NOMO-1 treated with dmso at 0.1 percent for 144 hours (cell line): Measurements from ENCODE around the gene C16orf95.
A peak's percentile ranks its signal among the peaks of the same experiment; 100 is the strongest.

Experiments used
- DNase-seq: peaks from one replicate; lab custom pipeline; 2025; ENCODE audit not compliant: unreplicated experiment; lab: John Stamatoyannopoulos, UW

Gene C16orf95

DNA sequence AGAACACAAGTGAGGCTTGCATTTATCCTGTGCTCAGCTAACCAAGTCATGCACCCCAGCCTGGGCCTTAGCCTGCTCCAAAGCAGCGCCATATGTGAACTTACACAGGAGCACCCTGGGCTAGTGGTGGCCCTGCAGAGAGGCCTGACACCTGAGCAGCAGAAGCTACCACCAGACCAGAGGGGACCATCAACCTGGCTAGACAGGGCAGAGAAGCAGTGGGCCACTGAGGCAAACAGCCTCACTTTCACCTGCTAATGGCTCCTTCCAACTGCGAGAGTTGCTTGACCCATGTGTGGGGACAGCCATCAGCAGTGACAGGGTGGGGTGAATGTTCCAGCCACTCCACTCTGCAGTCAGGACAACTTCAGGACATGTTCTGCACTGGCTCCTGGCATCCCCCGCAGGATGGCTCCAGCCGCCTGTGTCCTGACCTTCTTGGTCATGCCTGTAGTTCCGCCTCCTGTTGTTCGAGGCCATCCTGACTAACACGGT is 2.9 kb upstream of the C16orf95 start:
- DNase-seq = no peak

DNA sequence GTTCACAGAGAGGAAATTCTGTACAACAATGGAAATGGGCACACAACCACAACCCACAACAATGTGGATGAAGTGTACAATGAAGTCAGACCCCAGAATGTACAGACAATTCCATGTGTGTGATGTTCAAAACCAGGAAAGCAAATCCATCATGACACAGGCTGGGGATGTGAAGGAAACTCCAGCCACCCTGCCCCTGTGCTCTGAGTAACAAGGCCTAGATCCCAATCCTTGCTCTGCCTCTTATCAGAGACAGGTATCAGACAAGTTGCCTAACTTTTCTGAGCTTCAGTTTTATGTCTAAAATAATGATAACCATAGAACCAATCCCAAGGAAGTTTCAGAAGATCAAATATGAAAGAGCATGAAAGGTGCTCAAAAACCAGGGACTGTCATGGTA is 1.8 kb upstream of the C16orf95 start:
- no peak for DNase-seq

DNA sequence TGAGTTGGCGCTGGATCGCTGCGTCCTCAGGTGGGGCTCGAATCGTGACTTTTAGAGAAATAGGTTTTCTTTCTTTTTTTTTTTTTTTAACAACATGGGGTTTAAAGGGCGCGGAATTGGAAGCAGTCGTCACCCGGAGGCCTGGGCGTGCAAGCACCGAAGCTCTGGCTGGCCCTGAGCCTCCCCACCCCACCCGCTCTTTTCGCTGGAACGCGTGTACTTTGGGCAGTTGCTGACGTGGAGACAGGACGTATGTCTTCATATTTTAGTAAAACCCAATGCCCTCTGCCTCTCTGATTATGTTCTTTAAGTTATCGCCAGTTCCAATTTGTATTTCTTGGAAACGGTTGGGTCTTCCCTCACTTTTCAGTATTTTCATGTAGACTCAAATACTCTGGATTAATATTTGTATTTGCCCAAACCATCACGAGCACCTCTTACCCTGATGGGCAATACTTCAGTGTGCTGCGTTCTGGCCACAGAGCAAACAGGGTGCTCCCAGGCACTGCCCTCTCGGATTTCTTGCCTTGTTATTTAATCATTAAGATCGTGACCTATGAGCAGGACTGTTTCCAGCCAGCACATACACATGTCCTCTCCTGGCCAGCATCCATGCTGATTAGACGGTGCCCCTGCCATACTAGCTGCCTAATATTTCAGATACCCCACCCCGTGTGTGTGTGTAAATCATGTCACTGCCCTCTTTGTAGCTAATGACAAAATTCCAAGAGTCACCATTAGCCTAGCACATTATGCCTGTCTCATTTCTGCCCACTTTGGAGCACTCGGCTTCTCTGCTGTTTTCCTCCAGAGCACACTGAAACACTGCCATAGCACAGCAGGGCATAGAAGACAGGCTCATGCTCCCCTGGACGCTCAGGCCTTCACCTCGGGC is 805 bp upstream of the C16orf95 start:
- peak; percentile 23 for DNase-seq

DNA sequence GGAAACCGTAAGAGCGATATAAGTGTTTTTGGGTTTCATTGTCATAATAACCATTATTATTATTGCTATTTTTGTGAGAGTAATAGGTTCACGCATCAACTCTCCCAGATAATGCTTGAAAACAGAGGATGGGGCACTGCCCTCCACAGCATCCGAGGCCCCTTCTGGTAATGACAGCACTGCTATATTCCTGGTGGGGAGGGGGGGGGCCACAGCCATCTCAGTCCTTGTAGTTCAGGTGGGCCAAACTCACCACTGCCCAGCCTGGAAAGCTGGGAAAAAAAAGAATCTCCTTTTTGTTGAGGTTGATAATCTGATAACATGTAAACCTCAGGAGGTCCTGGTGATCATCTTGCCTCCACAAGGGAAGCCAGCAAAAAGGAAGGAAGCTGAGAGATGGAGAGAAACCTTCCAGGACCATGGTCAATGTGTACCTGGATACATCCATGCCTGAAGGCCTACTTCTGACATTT is 706 bp downstream of the C16orf95 start:
- no peak for DNase-seq

DNA sequence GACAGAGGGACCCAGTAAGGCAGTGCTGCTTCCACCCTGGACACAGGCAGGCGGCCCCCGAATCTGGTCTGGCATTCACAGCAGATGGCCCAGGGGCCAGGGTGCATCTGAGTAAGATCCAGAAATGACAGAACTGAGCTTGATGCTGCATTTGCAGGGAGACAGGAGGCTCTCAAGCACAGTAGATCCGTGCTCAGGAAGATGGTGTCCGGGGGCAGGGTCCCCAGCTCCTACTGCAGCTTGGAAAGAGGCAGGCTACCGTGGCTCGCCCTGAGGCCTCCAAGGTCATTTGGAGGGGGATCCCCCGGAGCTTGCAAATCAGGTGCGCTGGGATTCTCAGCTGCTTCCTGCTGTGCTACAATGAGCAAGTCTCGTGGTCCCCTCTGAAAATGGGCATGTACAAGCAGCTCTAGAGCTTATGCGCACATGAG is 2.2 kb downstream of the C16orf95 start:
- DNase-seq = no peak

DNA sequence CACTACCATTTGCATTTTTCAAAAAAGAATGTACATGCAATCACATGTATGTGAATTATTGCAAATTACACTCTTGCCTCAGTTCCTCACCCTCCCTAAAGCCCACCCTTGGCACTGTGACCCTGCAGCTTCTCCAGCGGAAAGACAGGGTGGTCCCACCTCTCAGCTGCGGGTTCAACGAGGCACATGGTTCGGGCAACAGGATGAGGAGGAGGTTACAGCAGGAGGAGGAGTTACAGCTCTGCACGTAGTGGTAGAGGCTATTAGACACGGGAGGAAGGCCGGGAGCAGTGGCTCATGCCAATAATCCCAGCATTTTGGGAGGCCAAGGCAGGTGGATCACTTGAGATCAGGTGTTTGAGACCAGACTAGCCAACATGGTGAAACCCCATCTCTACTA is 5.2 kb downstream of the C16orf95 start:
- DNase-seq = no peak

DNA sequence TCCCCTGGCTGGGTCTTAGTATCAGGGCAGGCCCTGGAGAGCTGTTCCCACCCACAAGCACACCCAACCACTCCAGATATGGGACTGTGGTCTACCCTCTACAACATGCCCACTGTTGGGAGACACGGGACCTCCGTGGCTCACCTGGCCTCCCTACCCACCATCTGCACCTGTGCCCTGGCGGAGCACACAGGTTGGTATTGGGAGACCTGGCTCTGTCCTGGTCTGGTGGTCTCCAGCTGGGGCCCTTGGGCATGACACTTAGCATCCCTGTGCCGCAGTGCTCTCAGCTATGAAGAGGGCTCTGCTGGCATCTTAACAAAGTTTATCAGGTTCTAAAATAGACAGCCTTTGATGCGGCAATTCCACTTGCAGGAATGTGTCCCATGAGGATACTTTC is 5.8 kb downstream of the C16orf95 start:
- DNase-seq = no peak

DNA sequence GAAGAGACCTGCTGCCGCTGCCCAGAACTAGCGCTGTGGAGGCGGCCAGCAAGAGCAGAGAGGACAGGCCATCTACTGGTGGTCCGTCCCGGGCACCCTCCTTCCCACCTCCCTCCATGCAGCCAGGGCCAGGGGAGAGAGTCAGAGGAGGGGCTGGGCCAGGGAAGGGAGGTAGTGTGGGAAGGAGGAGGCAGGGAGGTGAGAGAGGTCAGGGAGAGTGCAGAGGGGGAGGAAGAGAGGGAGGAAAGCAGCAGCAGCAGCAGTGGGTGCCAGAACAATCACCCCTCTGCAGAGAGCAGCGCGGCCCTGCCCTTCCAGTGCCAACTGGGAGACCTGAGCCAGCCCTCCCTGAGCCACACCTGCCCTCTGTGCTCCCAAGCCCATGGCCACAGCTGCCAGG is 6.6 kb downstream of the C16orf95 start:
- no peak for DNase-seq

DNA sequence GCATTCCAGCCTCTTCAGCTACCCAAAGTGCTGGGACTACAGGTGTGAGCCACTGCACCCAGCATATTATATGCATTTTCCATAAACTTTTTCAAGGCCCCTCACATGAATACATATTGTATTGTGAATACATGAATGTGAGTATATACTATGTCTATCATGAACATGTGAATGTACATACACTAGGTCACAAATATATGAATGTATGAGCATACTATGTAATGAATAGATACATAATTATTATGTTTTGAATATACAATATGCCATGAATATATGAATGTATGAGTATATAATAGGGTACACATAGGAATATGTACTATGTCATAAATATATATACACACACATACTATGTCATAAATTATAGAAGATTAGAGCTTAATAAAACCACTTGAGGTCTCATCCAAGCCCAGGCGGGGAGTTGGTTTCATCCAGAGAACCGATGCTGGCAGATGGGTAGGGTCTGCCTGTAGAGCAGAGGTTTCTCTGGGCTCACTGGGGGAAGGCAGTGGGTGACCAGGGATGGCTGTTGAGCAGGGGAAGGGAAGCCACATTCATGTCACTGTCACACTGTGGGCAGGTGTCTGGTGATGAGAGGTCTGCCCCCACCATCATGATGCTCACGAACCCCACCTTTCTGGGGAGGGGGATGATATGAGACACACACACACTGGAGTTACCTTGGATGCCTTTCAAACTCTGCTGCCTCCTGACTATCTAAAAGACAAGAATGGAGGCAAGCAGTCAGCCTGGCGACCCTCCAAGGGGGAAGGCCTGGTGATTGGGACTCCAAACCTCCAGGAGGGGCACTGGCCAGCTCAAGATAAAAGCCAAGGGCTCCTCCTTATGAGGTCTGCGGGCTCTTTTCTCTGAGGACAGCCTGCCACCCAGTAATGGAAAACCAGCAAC is 7.3 kb downstream of the C16orf95 start:
- no peak for DNase-seq

DNA sequence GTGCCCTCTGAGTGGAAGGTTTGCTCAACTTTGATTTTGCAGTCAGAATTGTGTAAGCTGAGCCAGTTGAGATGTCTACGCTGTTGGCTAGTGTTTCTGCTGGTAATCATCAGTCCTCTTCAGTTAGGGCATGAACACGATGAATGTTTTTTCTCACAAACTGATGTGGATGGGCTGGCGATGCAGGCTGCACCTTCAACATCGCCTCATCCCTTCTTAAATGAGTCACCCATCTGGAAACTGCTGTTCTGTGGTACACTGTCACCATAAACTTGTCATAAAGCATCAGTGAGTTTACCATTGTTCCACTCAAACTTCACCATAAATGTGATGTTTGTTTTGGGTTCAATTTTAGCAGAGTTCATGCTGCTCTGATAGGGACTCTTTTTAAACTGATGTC is 8.4 kb downstream of the C16orf95 start:
- DNase-seq = no peak

DNA sequence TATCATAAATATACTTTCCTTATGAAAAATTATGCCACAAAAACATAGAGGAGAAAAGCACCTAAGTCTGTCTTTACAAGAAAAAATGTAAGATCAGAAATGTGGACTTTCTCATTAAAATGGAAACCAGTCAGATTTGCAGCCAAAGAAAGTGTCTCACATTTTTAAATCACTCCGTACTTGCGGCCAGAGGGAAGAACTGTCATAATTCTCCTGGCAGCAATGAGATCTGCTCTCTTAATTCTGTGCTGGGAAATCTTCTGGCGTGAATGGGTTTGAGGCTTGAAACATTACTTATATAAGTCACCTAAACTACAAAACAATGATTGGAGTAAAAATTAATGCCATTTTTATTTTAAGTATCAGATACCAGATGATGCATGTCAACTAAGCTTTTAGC is 10.7 kb downstream of the C16orf95 start:
- DNase-seq = no peak

DNA sequence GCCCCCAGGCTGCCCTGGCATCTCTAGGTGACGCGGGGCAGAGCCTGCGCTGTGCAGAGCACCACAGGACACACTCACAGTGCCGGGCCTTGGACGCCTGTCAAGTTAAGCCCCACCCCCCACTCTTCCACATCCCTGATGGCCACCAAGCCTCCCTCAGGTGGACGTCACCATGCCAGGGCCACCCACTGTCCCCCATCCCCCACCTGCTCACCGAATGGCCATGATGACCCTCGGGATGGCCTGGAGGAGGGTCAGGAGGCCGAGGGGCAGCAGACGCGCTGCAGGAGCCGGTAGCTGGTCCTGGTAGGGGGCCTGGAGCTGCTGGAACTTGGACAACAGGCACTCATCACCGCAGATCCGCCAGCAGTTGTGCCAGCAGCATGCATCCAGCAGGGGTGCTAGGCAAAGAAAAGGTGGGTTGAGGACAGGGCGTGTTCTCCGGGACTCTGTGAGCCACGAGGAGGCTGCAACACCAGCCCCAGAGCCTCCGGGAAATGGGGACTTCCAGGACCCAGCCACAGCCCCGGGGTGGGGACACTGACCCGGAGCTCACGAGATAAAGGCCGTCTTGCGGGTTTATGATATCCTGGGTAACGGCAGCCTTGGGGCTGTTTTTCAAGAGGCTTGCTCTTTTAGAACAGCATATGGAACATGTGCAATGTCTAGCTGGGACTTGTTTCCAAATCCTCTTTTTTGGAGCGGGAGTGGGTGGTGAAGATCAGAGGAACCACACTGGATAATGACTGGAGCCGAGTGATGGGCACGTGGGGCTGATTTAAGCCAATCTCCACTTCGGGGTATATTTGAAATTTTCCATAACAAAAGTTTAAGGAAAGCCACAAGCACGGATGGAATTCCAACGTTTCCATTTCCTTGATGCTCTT is 11.4 kb downstream of the C16orf95 start:
- no peak for DNase-seq

DNA sequence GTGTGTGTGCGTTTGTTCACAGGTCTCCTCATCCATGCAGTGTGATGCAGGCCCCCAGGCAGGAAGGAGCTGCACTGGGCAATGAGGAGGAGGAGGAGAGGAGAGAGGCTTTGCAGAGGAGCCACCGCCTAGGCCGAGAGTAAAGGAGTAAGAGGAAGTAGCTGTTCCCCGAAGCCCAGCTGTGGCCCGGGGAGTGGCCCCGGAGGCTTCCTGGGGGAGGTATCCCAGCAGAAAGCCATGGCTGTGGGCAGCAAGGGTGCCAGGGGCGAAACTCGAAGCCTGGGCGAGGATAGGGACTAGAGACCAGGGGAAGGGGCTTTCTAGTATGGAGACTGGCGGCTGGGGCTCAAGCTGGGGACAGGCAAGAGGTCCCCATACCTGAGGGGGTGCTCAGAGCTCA is 12.2 kb downstream of the C16orf95 start:
- no peak for DNase-seq

DNA sequence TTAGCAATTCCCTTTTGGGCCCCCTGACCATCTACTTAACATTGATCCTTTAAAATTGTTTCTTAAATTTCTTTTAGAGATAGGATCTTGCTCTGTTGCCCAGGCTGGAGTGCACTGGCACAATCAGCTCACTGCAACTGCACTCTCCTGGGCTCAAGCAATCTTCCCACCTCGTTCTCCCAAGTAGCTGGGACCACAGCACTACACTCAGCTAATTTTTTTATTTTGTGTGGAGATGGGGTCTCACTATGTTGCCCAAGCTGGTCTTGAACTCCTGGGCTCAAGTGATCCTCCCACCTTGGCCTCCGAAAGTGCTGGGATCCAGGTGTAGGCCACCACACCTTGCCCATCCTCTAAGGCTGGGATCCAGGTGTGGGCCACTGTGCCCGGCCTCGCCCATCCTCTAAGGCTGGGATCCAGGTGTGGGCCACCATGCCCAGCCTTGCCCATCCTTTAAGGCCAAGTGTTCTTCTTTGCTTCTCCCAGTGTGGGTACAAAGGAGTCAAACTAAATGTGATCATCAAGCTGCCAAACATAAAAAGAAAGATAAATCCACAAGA is 13.2 kb downstream of the C16orf95 start:
- no peak for DNase-seq

DNA sequence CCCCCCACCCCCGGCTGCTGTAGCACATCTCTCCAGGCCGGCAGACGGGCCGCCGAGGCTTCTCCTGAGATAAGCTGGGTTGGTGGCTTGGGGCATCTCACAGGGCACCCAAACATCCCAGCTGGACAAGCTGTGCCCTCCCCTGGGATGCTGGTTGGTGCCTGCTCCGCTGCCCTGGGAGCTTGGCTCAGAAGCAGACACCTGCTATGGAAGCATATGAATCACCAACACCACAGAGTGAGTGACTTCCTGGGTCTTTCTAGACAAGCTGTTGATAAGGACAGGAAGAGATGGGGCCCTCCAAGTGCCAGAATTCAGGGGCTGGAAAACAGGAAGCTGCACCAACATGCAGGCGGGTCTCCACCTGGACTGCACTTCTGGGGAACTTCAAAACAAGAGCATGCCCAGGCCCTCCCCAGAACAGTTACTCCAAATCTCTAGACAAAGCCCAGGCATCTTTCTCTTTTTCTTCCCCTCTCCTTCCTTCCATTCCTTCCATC is 13.7 kb downstream of the C16orf95 start:
- DNase-seq = no peak

DNA sequence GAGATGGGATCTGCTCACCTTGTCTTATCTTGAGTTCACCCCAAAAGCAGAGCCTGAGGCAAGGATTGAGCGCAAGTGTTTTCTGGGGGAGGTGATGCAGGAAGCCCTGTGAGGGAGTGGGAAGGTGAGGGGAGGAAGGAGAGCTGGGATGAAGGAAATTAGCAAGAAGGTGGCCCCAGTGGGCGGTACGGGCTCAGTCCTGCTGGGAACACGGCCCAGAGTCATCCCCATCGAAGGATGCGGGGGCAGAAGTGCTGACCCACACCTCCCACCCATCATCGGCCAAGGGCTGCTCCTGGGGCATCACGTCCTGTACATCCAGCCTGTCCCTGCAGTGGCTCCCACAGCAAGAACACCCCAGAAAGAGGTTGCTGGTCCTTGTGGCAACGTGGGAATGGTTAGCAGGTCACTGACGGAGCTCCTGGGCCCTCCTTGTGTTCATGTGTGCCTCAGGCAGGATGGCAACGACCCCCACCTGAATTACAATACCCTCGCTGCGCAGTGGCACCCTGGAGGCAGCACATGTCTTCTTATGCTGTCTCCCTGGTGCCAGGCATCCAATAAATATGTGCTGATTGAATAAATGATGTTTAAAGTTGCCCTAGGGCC is 18.2 kb downstream of the C16orf95 start:
- DNase-seq = no peak

DNA sequence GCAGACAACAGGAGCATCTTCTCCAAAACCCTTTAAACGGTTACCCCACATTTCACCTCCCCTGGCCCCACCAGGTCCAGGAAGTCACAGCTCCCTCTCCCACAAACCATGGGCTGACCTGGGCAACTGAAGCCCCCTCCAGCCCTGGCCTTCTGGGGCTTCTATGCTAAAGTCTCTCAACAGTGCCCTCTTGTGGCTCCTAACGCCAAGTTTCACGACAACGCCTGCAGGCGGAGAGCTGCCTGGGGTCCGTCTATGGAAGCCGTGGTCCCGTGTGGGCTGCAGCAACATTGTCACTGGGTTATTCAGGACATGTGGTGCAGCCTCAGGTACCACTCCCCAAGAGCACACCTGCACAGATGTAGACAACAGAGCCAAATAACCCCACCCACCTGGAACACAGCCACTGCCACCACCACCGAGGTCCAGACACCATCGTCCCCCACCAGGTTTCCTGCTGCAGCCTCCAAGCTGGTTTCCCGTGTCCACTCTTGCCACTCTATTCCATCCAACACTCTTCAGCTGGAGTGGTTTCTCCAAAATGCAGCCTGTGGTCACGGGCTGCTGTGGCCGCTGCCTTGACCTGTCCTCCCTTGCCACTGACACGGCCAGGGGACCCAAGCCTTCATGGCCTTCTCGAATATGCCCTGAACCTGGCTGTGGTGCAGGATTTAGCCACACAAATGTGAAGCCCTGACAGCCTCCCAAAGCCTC is 19.1 kb downstream of the C16orf95 start:
- DNase-seq = no peak

DNA sequence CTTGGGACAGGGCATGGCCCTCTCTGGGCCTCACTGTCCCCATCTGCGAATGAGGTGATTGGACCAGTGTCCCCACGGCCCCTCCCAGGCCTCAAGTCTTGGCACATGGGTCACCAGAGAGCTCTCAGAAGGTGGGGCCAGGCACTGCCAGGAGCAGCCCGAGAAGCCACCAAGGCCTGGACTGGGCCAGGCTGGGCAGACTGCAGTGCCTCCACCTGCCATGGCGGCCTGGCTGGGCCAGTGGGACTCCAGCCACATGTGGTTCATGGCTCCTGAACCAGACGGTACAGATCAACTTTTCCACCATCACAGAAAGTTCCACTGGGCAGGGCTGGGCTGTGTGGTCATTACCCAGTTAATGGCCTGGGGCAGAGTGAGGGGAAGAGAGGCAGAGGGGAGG is 19.8 kb downstream of the C16orf95 start:
- DNase-seq = no peak
